Measurements from ENCODE around the gene TMEM131L.

Gene TMEM131L

GRCh38 chr4:153646261-153646660 lies 180.1 kb downstream of the TMEM131L start:
- DNase-seq (ENCODE audit: insufficient read length) (no peak), FAIRE-seq (no peak)
- no peak for TF ChIP-seq TAF1 (IDR thresholded peaks at IDR 0.05; ENCODE audit: borderline replicate concordance, low read depth, low read length)
- TF ChIP-seq POLR2A (IDR thresholded peaks at IDR 0.05; ENCODE audit: low read depth, low read length) = no peak
- no peak for TF ChIP-seq POLR2AphosphoS5 (IDR thresholded peaks at IDR 0.05; ENCODE audit: low read depth, low read length)

DNA sequence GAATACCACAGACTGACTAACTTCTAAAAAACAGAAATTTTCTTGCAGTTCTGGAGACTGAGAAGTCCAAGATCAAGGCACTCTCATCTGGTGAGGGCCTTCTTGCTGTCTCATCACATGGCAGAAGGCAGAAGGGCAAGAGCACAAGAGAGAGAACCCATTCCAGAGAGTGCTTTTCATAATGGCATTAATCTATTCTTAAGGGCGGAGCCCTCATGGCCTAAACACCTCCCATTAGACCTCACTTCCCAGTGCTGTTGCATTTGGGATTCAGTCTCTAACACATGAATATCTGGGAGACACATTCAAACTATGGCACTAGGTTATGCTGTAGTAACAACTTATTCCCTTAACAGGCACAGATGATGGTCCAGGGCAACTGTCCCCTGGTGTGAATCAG lies 180.8 kb downstream of the TMEM131L start:
- DNase-seq (ENCODE audit: insufficient read length) (no peak), FAIRE-seq (no peak)

GRCh38 chr4:153647975-153648374 lies 181.8 kb downstream of the TMEM131L start:
- TF ChIP-seq POLR2A (IDR thresholded peaks at IDR 0.05; ENCODE audit: low read depth, low read length) = no peak
- no peak for TF ChIP-seq TAF1 (IDR thresholded peaks at IDR 0.05; ENCODE audit: borderline replicate concordance, low read depth, low read length)
- TF ChIP-seq POLR2AphosphoS5 (IDR thresholded peaks at IDR 0.05; ENCODE audit: low read depth, low read length) = no peak
- DNase-seq (ENCODE audit: insufficient read length) (no peak), FAIRE-seq (peak; percentile 51)

More for the DNA sequence above, 180.8 kb downstream of the TMEM131L start:
- no peak for TF ChIP-seq TAF1 (IDR thresholded peaks at IDR 0.05; ENCODE audit: borderline replicate concordance, low read depth, low read length)
- no peak for TF ChIP-seq POLR2A (IDR thresholded peaks at IDR 0.05; ENCODE audit: low read depth, low read length)
- no peak for TF ChIP-seq POLR2AphosphoS5 (IDR thresholded peaks at IDR 0.05; ENCODE audit: low read depth, low read length)

DNA sequence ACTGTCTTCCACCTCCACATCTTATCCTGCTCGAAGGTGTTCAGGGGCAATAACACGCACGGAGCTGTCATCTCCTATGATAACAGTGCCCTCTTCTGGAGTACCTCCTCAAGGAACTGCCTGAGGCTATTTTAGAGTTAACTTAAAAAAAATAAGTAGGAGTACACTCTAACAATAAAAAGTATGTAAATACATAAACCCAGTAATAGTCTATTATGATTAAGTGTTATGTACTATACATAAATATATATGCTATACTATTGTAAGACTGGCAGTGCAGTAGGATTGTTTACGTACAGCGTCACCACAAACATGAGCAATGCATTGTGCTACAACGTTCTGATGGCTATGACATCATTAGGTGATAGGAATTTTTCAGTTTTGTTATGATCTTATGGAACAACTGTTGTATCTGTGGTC lies 183.4 kb downstream of the TMEM131L start:
- FAIRE-seq = no peak

GRCh38 chr4:153651116-153651515 lies 185.0 kb downstream of the TMEM131L start:
- no peak for TF ChIP-seq POLR2AphosphoS5 (IDR thresholded peaks at IDR 0.05; ENCODE audit: low read depth, low read length)
- no peak for TF ChIP-seq TAF1 (IDR thresholded peaks at IDR 0.05; ENCODE audit: borderline replicate concordance, low read depth, low read length)
- TF ChIP-seq POLR2A (IDR thresholded peaks at IDR 0.05; ENCODE audit: low read depth, low read length) = no peak
- FAIRE-seq = no peak
- no peak for DNase-seq (ENCODE audit: insufficient read length)

More for the DNA sequence above, 183.4 kb downstream of the TMEM131L start:
- DNase-seq (ENCODE audit: insufficient read length) = no peak
- TF ChIP-seq TAF1 (IDR thresholded peaks at IDR 0.05; ENCODE audit: borderline replicate concordance, low read depth, low read length) (no peak), POLR2A (IDR thresholded peaks at IDR 0.05; ENCODE audit: low read depth, low read length) (no peak), POLR2AphosphoS5 (IDR thresholded peaks at IDR 0.05; ENCODE audit: low read depth, low read length) (no peak)

GRCh38 chr4:153651587-153651986 lies 185.4 kb downstream of the TMEM131L start:
- no peak for TF ChIP-seq POLR2AphosphoS5 (IDR thresholded peaks at IDR 0.05; ENCODE audit: low read depth, low read length)
- TF ChIP-seq POLR2A (IDR thresholded peaks at IDR 0.05; ENCODE audit: low read depth, low read length) = no peak
- no peak for TF ChIP-seq TAF1 (IDR thresholded peaks at IDR 0.05; ENCODE audit: borderline replicate concordance, low read depth, low read length)
- peak; percentile 44 for FAIRE-seq
- no peak for DNase-seq (ENCODE audit: insufficient read length)

- FAIRE-seq (no peak), DNase-seq (ENCODE audit: insufficient read length) (no peak)
- no peak for TF ChIP-seq POLR2AphosphoS5 (IDR thresholded peaks at IDR 0.05; ENCODE audit: low read depth, low read length)
- TF ChIP-seq TAF1 (IDR thresholded peaks at IDR 0.05; ENCODE audit: borderline replicate concordance, low read depth, low read length) = no peak
- no peak for TF ChIP-seq POLR2A (IDR thresholded peaks at IDR 0.05; ENCODE audit: low read depth, low read length)
These were observed 186.1 kb downstream of the TMEM131L start for GRCh38 chr4:153652051-153652784.

GRCh38 chr4:153655002-153655541 lies 188.9 kb downstream of the TMEM131L start:
- TF ChIP-seq TAF1 (IDR thresholded peaks at IDR 0.05; ENCODE audit: borderline replicate concordance, low read depth, low read length) (no peak), POLR2AphosphoS5 (IDR thresholded peaks at IDR 0.05; ENCODE audit: low read depth, low read length) (no peak), POLR2A (IDR thresholded peaks at IDR 0.05; ENCODE audit: low read depth, low read length) (no peak)
- no peak for DNase-seq (ENCODE audit: insufficient read length)
- FAIRE-seq = no peak

DNA sequence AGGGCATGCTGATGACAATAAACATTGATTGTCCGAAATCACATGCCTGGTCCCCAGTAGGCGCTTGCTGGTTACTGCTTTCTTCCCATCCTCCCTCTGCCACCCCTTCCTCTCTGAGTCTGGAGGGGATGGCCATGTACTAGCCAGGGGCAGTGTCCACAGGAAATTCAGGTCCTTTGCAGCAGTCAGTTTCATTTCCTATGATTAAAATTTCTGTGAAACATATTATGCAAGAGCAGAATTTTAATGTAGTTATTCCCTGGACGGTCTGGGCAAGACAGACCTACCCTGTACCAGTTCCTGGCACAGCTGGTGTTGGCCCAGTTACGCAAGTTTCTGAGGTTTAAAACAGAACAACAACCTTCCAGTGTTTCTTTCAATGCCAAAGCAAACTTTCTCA lies 189.8 kb downstream of the TMEM131L start:
- no peak for FAIRE-seq
- DNase-seq (ENCODE audit: insufficient read length) = no peak
- TF ChIP-seq POLR2A (IDR thresholded peaks at IDR 0.05; ENCODE audit: low read depth, low read length) = no peak
- TF ChIP-seq POLR2AphosphoS5 (IDR thresholded peaks at IDR 0.05; ENCODE audit: low read depth, low read length) = no peak
- TF ChIP-seq TAF1 (IDR thresholded peaks at IDR 0.05; ENCODE audit: borderline replicate concordance, low read depth, low read length) = no peak

DNA sequence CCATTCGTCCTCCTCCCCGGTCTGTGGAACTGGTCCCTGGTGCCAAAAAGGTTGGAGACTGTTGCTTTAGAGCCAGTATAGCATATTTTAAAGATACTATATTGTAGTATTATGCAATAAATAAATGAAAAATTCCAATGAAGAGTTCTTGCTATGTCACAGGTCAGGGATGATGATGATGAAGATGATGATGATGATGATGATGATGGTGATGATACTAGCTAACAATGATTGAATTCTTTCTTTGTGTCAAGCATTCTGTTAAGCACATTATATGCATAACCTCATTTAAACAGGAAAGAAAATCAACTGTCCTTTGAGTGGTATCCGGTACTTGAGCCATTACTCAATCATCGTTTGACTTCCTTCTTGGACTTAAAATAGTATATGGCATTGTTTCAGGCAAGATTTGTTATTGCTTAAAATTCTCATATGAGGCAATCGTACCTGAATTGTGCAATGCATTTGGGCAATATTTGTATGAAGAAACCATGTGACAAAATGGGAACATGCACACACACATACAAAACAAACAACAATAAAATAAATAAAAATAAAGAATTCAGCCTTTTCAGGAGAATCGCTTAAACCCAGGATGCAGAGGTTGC lies 195.2 kb downstream of the TMEM131L start:
- TF ChIP-seq POLR2A (IDR thresholded peaks at IDR 0.05; ENCODE audit: low read depth, low read length) (no peak), POLR2AphosphoS5 (IDR thresholded peaks at IDR 0.05; ENCODE audit: low read depth, low read length) (no peak), TAF1 (IDR thresholded peaks at IDR 0.05; ENCODE audit: borderline replicate concordance, low read depth, low read length) (no peak)
- DNase-seq (ENCODE audit: insufficient read length) = no peak
- no peak for FAIRE-seq

DNA sequence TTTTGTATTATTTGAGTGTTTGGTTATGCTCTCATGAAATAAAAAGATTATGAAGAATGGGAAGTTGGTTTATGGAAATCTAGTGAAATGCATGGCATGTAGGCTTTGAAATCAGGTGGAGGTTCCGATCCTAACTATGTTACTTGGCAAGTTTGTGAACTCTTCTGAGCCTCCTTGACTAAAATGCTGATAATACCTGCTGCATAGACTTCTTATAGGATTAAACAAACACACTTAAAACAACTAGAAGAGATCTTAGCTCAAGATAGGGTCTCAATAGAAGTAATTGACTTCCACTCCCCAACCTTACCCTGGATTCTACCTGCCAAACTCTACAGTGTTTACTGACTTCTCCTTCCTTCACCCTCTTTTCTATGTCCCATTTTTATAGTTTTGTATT lies 195.7 kb downstream of the TMEM131L start:
- no peak for FAIRE-seq
- no peak for DNase-seq (ENCODE audit: insufficient read length)

More for the DNA sequence above, 195.7 kb downstream of the TMEM131L start:
- TF ChIP-seq TAF1 (IDR thresholded peaks at IDR 0.05; ENCODE audit: borderline replicate concordance, low read depth, low read length) = no peak
- no peak for TF ChIP-seq POLR2AphosphoS5 (IDR thresholded peaks at IDR 0.05; ENCODE audit: low read depth, low read length)
- TF ChIP-seq POLR2A (IDR thresholded peaks at IDR 0.05; ENCODE audit: low read depth, low read length) = no peak

Measured in GM12892 (cell line).